ENCODE results near the gene NAV3.
A peak's percentile ranks its signal among the peaks of the same experiment; 100 is the strongest.

NAV3 gene

GRCh38 chr12:77925536-77926108, 94.9 kb downstream of the NAV3 start:
- peak; percentile 80 for DNase-seq (ENCODE audit: low spot score)

GRCh38 chr12:77928078-77928477, 97.4 kb downstream of the NAV3 start:
- no peak for DNase-seq (ENCODE audit: low spot score)

GRCh38 chr12:77932216-77932615, 101.5 kb downstream of the NAV3 start:
- DNase-seq (ENCODE audit: low spot score): no peak

- DNase-seq (ENCODE audit: low spot score): no peak
These were observed 107.6 kb downstream of the NAV3 start for GRCh38 chr12:77938301-77938700.

- DNase-seq (ENCODE audit: low spot score): no peak
These were observed 109.3 kb downstream of the NAV3 start for GRCh38 chr12:77940011-77940423.

GRCh38 chr12:77940567-77940966, 109.9 kb downstream of the NAV3 start:
- DNase-seq (ENCODE audit: low spot score): no peak

- DNase-seq (ENCODE audit: low spot score): no peak
These were observed 110.7 kb downstream of the NAV3 start for GRCh38 chr12:77941401-77941800.

GRCh38 chr12:77943466-77943865, 112.8 kb downstream of the NAV3 start:
- no peak for DNase-seq (ENCODE audit: low spot score)

- DNase-seq (ENCODE audit: low spot score): no peak
These were observed 115.9 kb downstream of the NAV3 start for GRCh38 chr12:77946541-77947061.

- DNase-seq (ENCODE audit: low spot score): no peak
These were observed 116.6 kb downstream of the NAV3 start for GRCh38 chr12:77947330-77947729.

- no peak for DNase-seq (ENCODE audit: low spot score)
These were observed 117.1 kb downstream of the NAV3 start for GRCh38 chr12:77947746-77948145.

GRCh38 chr12:77949943-77950342, 119.2 kb downstream of the NAV3 start:
- DNase-seq (ENCODE audit: low spot score): no peak

- DNase-seq (ENCODE audit: low spot score): no peak
These were observed 123.0 kb downstream of the NAV3 start for GRCh38 chr12:77953528-77954205.

GRCh38 chr12:77954206-77954555, 123.5 kb downstream of the NAV3 start:
- DNase-seq (ENCODE audit: low spot score): no peak

GRCh38 chr12:77957062-77957461, 126.4 kb downstream of the NAV3 start:
- no peak for DNase-seq (ENCODE audit: low spot score)

GRCh38 chr12:77963576-77964178, 133.0 kb downstream of the NAV3 start:
- DNase-seq (ENCODE audit: low spot score): no peak

GRCh38 chr12:77965790-77966189, 135.1 kb downstream of the NAV3 start:
- no peak for DNase-seq (ENCODE audit: low spot score)

GRCh38 chr12:77968021-77968420, 137.3 kb downstream of the NAV3 start:
- DNase-seq (ENCODE audit: low spot score): no peak

- no peak for DNase-seq (ENCODE audit: low spot score)
These were observed 137.9 kb downstream of the NAV3 start for GRCh38 chr12:77968571-77968970.

- DNase-seq (ENCODE audit: low spot score): no peak
These were observed 142.9 kb downstream of the NAV3 start for GRCh38 chr12:77973579-77973978.

GRCh38 chr12:77974645-77975044, 144.0 kb downstream of the NAV3 start:
- no peak for DNase-seq (ENCODE audit: low spot score)

- DNase-seq (ENCODE audit: low spot score): no peak
These were observed 149.0 kb downstream of the NAV3 start for GRCh38 chr12:77979597-77980250.

- no peak for DNase-seq (ENCODE audit: low spot score)
These were observed 150.1 kb downstream of the NAV3 start for GRCh38 chr12:77980782-77981181.
